Neural progenitor cell (in vitro differentiated cells): ENCODE measurements around the gene FRMD5. TPM values are rescaled to one million over a fixed set of nuclear protein-coding genes. Genes with fewer than 3 reads are reported as not detected.

Experiments
- DNase-seq: peaks from one replicate; pipeline ENCODE4 v3.0.0-alpha.2; 2016; ENCODE audit warnings: low spot score
- H2AFZ ChIP-seq: fragments of 200-600 bp; sonication (generic); replicated peaks from 2 replicates; pipeline ENCODE4 v1.6.1; 2016; ENCODE audit warnings: antibody characterized with exemption
- H3F3A ChIP-seq: fragments of 200-600 bp; sonication (generic); 2 replicates; pipeline ENCODE4 v1.6.1; 2016; ENCODE audit warnings: antibody characterized with exemption, low read depth
- H3K27ac ChIP-seq: fragments of 200-600 bp; sonication (generic); 2 replicates; pipeline ENCODE4 v1.5.1; 2016; ENCODE audit warnings: mild to moderate bottlenecking
- H3K27me3 ChIP-seq: fragments of 200-600 bp; sonication (generic); 2 replicates; pipeline ENCODE4 v1.6.1; 2016; ENCODE audit warnings: mild to moderate bottlenecking, moderate library complexity
- H3K36me3 ChIP-seq: fragments of 200-600 bp; sonication (generic); 2 replicates; pipeline ENCODE4 v1.5.1; 2016
- H3K4me1 ChIP-seq: fragments of 200-600 bp; sonication (generic); 2 replicates; pipeline ENCODE4 v1.6.1; 2016; ENCODE audit warnings: mixed run types
- H3K4me2 ChIP-seq: fragments of 200-600 bp; sonication (generic); 2 replicates; pipeline ENCODE4 v1.6.1; 2016
- H3K4me3 ChIP-seq: fragments of 200-600 bp; sonication (generic); 2 replicates; pipeline ENCODE4 v1.5.1; 2016
- H3K79me2 ChIP-seq: fragments of 200-600 bp; sonication (generic); 2 replicates; pipeline ENCODE4 v1.6.1; 2016; ENCODE audit warnings: low read depth
- H3K9ac ChIP-seq: fragments of 200-600 bp; sonication (generic); 2 replicates; pipeline ENCODE4 v1.6.1; 2016
- H3K9me3 ChIP-seq: fragments of 200-600 bp; sonication (generic); 2 replicates; pipeline ENCODE4 v1.5.1; 2016; ENCODE audit warnings: low read depth
- H4K20me1 ChIP-seq: fragments of 200-600 bp; sonication (generic); 2 replicates; pipeline ENCODE4 v1.6.1; 2016; ENCODE audit warnings: low read depth
- H3K27ac Mint-ChIP-seq: 3 replicates; pipeline ENCODE4 v1.8.0; 2021; ENCODE audit warnings: mixed read lengths
- H3K27me3 Mint-ChIP-seq: 2 replicates; pipeline ENCODE4 v1.8.0; 2022; ENCODE audit warnings: low read depth, mild to moderate bottlenecking, inconsistent platforms, moderate library complexity, mixed read lengths; ENCODE audit not compliant: insufficient read depth
- H3K36me3 Mint-ChIP-seq: 3 replicates; pipeline ENCODE4 v1.8.0; 2021; ENCODE audit warnings: mixed read lengths
- H3K4me1 Mint-ChIP-seq: 3 replicates; pipeline ENCODE4 v1.8.0; 2021; ENCODE audit warnings: mixed read lengths
- H3K4me3 Mint-ChIP-seq: 3 replicates; pipeline ENCODE4 v1.8.0; 2021; ENCODE audit warnings: mild to moderate bottlenecking, moderate library complexity, mixed read lengths
- H3K9me3 Mint-ChIP-seq: 3 replicates; pipeline ENCODE4 v1.8.0; 2020; ENCODE audit warnings: mixed read lengths
- CTCF ChIP-seq: fragments of 200-600 bp; sonication (generic); IDR thresholded peaks from 2 replicates; pipeline ENCODE4 v1.5.1; 2017; ENCODE audit warnings: antibody characterized with exemption, mild to moderate bottlenecking
- EZH2 ChIP-seq: fragments of 200-600 bp; sonication (generic); IDR thresholded peaks from 2 replicates; pipeline ENCODE4 v1.6.1; 2017; ENCODE audit warnings: antibody characterized with exemption, mild to moderate bottlenecking, moderate library complexity
- EZH2phosphoT487 ChIP-seq: fragments of 200-600 bp; sonication (generic); IDR thresholded peaks from 2 replicates; pipeline ENCODE4 v1.6.1; 2017; ENCODE audit warnings: antibody characterized with exemption
- total RNA-seq: library from RNA; depleted of rRNA; stranded (reverse); fragments of >200 nt; gene quantifications from 2 replicates; pipeline ENCODE4 v1.2.3, GENCODE V29; 2015; ENCODE audit warnings: low replicate concordance

The FRMD5 gene
- total RNA-seq, 1 donor from 2014 or later = 10.1 TPM

- H3K4me3 Mint-ChIP-seq = no peak overlapping the region
- H4K20me1 ChIP-seq = peaks cover 11% of the 10 kb centered on the region
Observed at GRCh38 chr15:43931119-43931518, 264.0 kb downstream of the FRMD5 start.

GRCh38 chr15:43930556-43930955 is 264.5 kb downstream of the FRMD5 start:
- no peak overlapping the region for H3K4me3 ChIP-seq
- H3K4me2 ChIP-seq = peak overlapping the region; percentile 58
- H3K27ac ChIP-seq = no peak overlapping the region
- TF ChIP-seq EZH2 = no peak
- no peak for TF ChIP-seq EZH2phosphoT487
- TF ChIP-seq CTCF = no peak
- peaks cover 13% of the 10 kb centered on the region for H3K27me3 ChIP-seq
- no peak for DNase-seq
- no peak overlapping the region for H2AFZ ChIP-seq
- H3F3A ChIP-seq = peaks cover 6% of the 10 kb centered on the region
- no peaks in the 10 kb centered on the region for H3K9me3 ChIP-seq
- H3K9ac ChIP-seq = no peak overlapping the region
- no peaks in the 10 kb centered on the region for H3K36me3 ChIP-seq
- no peak overlapping the region for H3K4me3 Mint-ChIP-seq
- H3K9me3 Mint-ChIP-seq = no peaks in the 10 kb centered on the region
- H3K27ac Mint-ChIP-seq = no peak overlapping the region
- no peaks in the 10 kb centered on the region for H3K79me2 ChIP-seq
- H3K4me1 Mint-ChIP-seq = peaks cover 15% of the 10 kb centered on the region
- peaks cover 2% of the 10 kb centered on the region for H3K27me3 Mint-ChIP-seq
- H3K4me1 ChIP-seq = peaks cover 31% of the 10 kb centered on the region
- H3K36me3 Mint-ChIP-seq = no peaks in the 10 kb centered on the region
- peaks cover 11% of the 10 kb centered on the region for H4K20me1 ChIP-seq

More at GRCh38 chr15:43931119-43931518, 264.0 kb downstream of the FRMD5 start:
- H3K27ac Mint-ChIP-seq = no peak overlapping the region
- Histone ChIP-seq H3K9me3 (no peaks in the 10 kb centered on the region), H3K4me1 (peaks cover 31% of the 10 kb centered on the region), H3K27me3 (peaks cover 13% of the 10 kb centered on the region), H3K4me2 (no peak overlapping the region), H2AFZ (no peak overlapping the region), H3K9ac (no peak overlapping the region), H3K79me2 (no peaks in the 10 kb centered on the region), H3K27ac (no peak overlapping the region), H3K4me3 (no peak overlapping the region), H3K36me3 (no peaks in the 10 kb centered on the region), H3F3A (peaks cover 6% of the 10 kb centered on the region)
- TF ChIP-seq CTCF = no peak
- no peak for TF ChIP-seq EZH2phosphoT487
- TF ChIP-seq EZH2 = no peak
- DNase-seq = no peak
- no peaks in the 10 kb centered on the region for H3K9me3 Mint-ChIP-seq
- no peaks in the 10 kb centered on the region for H3K36me3 Mint-ChIP-seq
- H3K27me3 Mint-ChIP-seq = peaks cover 2% of the 10 kb centered on the region
- H3K4me1 Mint-ChIP-seq = peaks cover 15% of the 10 kb centered on the region

- Histone ChIP-seq H3K9me3 (no peaks in the 10 kb centered on the region), H3K4me2 (peak overlapping the region; percentile 58), H3K4me3 (no peak overlapping the region), H3K4me1 (peaks cover 31% of the 10 kb centered on the region), H2AFZ (no peak overlapping the region), H3K9ac (no peak overlapping the region), H3K36me3 (no peaks in the 10 kb centered on the region), H3F3A (peaks cover 6% of the 10 kb centered on the region), H4K20me1 (peaks cover 11% of the 10 kb centered on the region), H3K27me3 (peaks cover 13% of the 10 kb centered on the region), H3K27ac (no peak overlapping the region), H3K79me2 (no peaks in the 10 kb centered on the region)
- no peak for TF ChIP-seq CTCF
- no peak for TF ChIP-seq EZH2
- no peak for TF ChIP-seq EZH2phosphoT487
- DNase-seq = peak; percentile 45
- Mint-ChIP-seq H3K27ac (no peak overlapping the region), H3K27me3 (peaks cover 2% of the 10 kb centered on the region), H3K4me1 (peaks cover 15% of the 10 kb centered on the region), H3K4me3 (no peak overlapping the region), H3K36me3 (no peaks in the 10 kb centered on the region), H3K9me3 (no peaks in the 10 kb centered on the region)
Observed at GRCh38 chr15:43930079-43930478, 265.0 kb downstream of the FRMD5 start.
